ENCODE data around the gene PHYKPL.
A peak's percentile ranks its signal among the peaks of the same experiment; 100 is the strongest.

The PHYKPL gene

GRCh38 chr5:178236126-178236525, 3.5 kb upstream of the PHYKPL start:
- TF ChIP-seq CTCF (IDR thresholded peaks at IDR 0.05), result no peak

- TF ChIP-seq CTCF (IDR thresholded peaks at IDR 0.05), result no peak
Measured at GRCh38 chr5:178235588-178235974, 3.0 kb upstream of the PHYKPL start.

GRCh38 chr5:178234750-178235587, 2.4 kb upstream of the PHYKPL start:
- peak; percentile 70 for TF ChIP-seq CTCF (IDR thresholded peaks at IDR 0.05)

- TF ChIP-seq CTCF (IDR thresholded peaks at IDR 0.05), result no peak
Measured at GRCh38 chr5:178234121-178234749, 1.6 kb upstream of the PHYKPL start.

GRCh38 chr5:178232920-178233429, 373 bp upstream of the PHYKPL start:
- no peak for TF ChIP-seq CTCF (IDR thresholded peaks at IDR 0.05)

GRCh38 chr5:178231539-178232123, 971 bp downstream of the PHYKPL start:
- no peak for TF ChIP-seq CTCF (IDR thresholded peaks at IDR 0.05)

GRCh38 chr5:178230879-178231538, 1.6 kb downstream of the PHYKPL start:
- no peak for TF ChIP-seq CTCF (IDR thresholded peaks at IDR 0.05)

Measured in LNCAP (cell line).